ENCODE results near the gene KCNQ5.
"Not testable (repeated sequence)": the region's sequence is repeated elsewhere in the genome, so short reads cannot be mapped to it uniquely, and the experiment has no call there.

KCNQ5 gene

DNA sequence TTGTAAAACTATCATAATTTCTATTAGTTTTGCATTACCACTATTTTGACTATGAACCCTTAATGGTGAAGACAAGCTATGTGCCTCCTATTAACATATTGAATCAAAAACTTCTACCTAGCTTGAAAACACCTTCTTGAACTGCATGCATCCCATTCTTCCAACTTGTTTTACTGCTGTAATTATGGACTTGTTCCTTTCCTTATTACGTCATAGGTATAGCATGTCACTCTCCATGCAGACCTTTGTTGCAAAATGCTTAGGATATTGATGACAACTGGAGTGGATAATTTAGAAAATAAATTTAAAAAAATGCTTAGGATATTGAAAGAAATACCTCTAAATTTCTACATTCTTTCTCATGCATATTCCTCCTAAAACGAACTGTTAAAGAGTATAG is 219.3 kb downstream of the KCNQ5 start:
- DNase-seq = no peak

DNA sequence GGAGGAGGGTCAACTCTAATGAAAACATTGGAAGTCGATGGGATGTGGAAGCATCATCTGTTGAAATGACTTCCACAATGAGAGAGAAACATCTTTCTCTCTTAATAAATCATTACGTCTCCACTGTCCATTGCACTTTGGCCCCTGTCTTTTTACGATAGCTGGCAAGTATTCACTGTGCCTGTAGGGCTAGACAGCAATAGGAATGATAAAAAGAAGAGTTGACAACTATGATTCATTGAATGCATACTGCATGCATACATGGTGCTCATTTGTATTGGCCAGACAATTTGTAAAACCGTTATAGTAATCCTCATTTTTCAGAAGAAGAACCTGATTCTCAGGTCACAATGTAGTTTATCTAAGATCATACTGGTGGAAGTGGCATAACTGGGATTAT is 220.3 kb downstream of the KCNQ5 start:
- no peak for DNase-seq

DNA sequence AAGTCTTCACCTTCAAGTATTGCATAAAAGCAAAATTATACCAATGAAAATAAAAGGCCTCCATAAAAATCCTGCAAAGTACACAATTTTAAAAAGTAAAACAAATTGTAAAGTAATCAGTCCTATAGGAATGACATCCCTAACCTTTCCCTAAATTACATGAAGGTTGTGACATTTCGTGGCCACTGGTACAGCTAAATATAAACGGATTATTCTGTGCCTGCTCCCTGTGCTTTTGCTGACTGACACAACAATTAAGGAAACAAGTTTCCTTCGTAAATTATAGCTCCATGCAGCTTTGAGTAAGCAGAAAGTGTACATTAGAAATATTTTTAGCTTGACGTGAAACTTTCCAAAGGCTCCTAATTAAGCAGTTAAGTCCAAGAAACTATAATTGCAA is 222.8 kb downstream of the KCNQ5 start:
- no peak for DNase-seq

DNA sequence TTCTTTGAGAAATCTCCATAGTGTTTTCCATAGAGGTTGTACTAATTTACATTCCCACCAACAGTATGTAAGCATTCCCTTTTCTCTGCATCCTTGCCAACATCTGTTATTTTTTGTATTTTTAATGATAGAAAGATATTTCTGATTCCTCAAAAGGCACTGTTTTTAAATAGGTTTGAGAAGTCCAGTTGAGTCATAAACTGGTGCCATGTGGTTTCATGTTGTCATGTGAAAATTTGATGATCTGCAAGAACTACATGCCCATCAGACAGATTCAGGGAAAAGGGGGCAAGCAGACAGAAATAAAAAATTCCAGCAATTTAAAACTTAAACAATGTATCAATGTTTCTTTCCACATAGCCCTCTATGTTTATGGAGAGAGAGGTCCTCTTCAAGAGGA is 227.5 kb downstream of the KCNQ5 start:
- no peak for DNase-seq

DNA sequence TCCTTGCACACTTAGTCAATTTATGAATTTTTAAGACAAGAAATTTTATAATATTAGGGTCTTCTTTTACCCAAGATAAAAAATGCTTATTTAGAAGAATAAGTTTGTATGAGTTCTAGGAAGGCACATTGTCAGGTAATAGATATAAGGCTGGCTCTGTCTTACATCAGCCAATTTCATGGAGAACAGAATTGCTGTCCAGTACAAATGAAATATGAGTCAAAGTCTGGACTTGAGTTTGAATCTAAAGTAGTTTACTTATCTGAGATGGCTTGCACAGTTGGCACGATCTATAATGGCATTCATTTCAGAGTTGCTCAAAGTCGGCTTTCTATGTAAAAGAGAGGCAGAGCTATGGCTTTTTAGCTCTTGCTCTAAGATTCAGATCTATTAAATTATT is 228.2 kb downstream of the KCNQ5 start:
- DNase-seq = no peak

DNA sequence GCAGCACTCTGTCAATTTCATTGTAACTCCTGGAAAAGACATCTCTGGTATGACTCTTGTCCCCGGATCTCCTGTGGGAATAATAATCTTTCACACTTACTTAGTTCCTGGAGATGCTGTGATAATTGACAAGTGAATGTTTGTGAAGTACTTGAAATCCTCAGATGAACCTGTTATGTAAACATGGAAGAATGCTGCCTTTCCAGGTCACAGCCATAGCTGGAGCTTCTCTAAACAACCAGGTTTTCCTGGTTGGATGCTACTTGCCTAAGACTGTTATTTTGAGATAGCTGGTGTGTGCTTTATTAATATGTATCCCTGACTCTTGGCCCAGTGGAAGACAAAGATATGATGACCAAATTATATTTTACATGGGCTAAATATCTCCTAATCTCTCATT is 228.6 kb downstream of the KCNQ5 start:
- DNase-seq = no peak

DNA sequence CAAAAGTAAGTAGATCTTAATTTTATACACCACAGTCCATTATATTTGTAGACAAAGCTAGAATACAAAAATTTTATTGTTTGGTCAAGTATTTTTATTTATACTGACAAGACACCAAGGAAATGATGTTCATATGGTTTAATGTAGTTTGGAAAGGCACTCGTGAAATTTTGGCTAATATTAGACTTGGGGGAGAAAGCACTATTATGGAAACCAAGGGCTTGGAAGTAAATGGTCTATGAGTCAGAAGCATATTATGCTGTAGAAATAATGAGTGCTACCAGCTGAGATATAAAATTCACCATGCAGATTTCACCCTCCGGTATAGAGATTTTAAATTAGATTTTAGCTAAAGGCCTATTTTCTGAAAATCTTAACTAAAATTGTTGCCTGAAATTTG is 233.6 kb downstream of the KCNQ5 start:
- no peak for DNase-seq

DNA sequence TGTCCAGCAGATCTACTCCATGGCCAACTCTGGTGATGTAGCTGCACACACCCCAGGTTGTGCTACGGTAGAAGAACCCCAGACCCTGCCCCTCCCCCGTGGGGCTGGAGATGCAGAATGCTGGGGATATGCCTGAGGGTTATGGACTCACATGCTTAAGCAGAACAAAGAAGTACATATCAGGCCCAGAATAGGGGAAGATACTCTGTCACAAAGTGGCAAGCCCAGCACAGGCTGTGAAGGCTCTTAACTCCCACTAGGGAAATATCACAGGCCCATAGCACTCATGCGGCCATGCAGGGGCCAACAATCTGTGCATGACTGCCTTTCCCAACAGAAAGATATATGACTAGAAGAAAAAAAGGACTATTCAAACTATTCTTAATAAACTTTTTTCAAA is 234.9 kb downstream of the KCNQ5 start:
- no peak for DNase-seq

DNA sequence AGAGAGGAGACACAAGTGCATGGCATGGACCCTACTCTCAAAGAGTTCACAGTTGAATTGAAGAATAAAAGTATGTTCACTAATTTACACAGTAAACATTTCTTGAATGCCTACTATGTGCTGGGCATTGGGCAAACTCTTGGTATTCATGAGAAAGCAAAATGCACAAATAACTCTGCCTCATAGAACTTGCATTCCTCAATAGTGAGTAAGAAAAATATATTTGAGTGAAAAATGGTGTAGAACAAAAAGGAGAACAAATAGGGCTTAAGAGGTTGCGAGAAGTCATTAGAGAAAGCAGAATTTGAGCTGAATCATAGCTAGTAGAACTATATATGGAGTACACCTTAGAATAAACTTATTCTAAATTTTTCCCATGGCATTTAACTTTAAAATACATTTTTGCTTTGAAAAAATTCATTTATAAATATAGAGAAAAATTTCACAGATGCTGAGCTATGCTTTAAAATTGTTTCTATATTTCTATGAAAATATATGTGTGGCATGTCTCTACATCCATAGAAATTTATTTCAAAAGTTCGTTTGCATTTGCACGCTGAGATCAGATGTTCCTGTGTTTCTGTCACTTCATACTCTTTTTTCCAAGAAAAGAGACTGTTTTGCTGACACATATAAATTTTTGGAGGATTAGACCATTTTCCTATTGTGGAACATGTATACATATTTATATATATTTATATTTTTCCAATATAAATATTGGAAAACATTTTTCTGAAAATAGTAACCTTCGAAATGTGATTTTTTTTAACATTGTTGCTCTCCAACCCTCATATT is 236.1 kb downstream of the KCNQ5 start:
- DNase-seq = no peak

DNA sequence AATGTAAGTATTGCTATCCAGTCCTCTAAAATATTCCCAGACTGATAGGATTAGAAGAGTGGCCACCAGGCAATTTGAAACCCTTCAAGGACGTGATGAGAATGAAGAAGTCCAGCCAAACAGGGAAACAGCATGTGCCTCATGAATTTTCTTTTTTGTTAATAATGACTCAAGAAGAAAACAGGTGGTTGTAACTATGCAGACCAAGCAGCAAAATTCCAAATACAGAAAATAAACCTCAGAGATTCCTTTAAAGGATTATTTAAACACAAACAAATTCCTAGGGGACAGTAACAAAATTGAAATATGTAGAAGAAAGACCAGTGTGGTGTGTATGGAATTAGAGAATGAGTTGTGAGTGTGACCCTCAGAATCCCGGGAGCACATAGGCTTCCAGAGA is 239.2 kb downstream of the KCNQ5 start:
- DNase-seq = no peak

DNA sequence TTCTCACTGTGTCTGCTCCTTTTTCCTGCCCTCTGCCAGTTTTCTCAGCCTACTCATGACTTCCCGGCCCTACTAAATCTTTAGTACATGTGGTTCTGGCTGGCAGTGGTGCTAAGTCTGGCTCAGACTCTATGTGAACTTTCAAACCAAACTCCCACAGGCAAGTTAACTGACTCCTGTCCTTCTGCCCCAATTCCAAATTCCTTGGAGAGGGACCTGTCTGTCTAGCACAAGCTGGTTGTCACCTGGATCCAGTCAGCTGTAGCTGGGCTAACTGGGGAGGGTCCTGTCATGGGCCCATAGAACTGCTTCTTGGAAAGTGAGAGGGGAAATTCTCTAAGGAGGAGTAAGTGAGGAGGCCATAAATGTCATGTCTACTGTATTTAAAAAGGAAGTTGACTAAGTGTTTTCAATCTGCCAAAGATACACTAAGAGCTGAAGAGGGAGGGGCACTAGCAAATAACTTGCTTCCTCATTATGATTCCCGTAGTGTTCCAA is 240.1 kb downstream of the KCNQ5 start:
- peak in 2 of 51 donors; percentile 0 to 3 for DNase-seq

DNA sequence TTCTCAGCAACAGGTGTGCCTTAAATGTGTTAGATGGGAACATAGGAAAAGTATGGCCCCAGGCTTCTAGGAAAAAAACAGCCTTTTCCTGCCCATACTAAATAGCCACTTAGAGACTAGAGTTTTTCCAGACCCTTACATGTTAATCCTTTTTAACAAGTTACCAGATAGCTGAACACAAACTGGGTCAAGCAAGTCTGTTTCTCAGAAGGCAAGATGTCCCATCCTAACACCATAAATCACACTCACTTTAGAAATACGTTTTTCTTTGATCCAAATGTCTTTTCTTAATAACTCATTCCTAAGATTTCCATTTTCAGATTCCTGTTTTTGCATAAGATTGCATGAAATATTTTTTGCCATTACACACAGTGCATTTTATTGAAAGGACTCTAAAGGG is 241.3 kb downstream of the KCNQ5 start:
- DNase-seq = no peak

DNA sequence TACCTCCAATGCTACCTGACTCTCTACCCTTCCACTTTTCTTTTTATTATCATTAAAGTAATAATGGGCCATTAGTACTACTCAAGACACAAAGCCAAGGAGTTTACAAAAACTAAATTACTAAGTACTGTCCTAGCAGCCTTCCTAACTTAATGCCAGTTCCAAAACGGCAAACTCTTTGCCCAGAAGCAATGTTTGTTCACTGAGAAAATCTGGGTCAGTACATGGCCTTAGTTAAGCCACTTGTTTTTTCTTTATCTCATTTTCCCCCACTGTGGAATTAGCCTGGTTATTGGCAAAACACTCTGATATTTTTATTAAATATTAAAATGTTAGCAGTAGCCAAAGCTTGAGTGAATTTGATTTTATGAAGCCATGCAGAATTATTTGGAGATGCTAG is 242.4 kb downstream of the KCNQ5 start:
- DNase-seq = no peak

DNA sequence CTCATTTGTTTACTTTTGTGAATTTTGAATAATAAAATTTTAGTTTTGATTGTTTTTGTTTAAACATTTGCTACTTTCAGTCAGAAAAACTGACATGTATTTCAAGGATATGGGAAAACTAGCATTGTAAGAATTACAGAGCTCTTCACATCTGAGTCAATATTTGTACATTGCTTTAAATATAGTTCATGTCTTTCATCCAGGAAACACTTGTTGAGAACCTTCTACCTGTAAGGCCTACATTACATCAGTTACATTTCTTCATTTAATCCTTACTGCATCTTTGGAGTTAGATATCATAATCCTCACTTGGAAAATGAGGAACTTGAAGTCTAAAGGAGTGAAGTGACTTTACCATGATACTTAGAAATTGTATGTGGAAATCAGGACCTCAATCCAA is 242.9 kb downstream of the KCNQ5 start:
- DNase-seq = no peak

DNA sequence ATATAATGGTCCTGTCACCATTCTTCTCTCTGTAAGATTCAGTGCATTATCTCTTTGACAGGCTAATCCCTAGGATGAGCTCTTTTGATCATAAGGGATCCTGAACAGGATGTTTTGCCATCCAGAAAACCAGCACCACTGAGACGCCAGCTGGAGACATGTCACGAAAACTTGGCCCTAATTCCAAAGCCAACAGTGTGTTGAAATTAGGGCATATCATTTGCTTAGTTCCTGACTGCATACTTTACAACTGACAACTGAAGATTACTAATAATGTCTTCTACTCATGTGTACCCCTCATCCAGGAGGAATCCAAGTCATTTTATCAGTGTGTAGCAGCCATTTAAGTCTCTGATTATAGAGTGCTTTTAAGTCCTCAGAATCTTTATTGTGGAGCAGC is 243.6 kb downstream of the KCNQ5 start:
- DNase-seq = no peak

DNA sequence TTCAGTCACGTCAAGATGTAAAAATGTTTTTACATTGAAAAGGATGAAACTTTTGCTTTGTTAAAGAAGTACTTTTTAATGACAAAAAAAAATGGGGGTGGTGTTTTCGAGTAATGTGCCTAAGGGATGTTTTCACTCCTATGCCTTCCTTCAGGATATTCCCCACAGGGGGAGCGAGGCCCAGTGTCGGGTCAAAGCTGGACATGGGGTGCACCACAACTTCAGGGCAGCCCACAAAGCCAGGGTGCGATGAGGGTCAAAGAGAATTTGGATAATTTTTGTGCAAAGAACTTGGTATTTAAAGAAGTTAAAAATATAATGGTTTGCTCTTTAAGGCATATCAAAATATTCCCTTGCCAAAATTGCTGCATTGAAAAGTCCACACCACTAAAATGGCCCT is 247.8 kb downstream of the KCNQ5 start:
- DNase-seq = no peak

DNA sequence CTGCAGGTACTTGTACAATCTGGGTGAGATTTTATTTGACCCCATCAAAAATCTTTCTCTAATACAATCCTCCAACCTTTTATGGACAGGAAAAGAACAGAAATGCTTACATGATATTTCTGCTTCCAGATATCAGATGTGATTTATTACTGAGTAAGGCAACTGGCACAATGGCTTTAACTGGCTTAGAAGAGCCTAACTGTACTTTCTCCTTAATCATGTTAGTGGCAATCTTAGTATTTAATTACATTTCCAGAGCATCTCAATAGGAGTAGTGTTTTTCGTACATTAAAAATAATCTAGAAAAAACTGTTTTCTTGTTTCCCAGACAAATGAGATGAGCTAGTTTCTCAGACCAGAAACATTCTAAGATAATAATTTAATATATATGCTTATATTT is 251.6 kb downstream of the KCNQ5 start:
- DNase-seq = no peak

DNA sequence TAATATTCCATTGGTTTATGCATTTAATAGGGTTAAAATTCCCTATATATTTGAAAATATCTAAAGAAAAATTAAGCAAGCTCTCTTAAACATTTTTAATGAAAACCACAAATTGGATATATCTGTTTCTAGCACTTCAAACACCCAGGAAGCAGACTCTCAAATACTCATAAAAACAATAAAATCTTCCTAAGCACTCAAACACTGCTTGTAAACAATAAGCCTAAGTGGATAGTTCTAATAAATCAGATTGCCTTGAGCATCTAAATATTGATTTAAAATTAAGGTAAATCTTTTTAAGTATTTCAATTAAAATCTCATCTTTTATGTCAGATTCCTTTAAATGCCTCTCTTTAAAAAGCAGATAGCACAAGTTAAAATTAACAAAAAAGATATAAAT is 254.4 kb downstream of the KCNQ5 start:
- no peak for DNase-seq

DNA sequence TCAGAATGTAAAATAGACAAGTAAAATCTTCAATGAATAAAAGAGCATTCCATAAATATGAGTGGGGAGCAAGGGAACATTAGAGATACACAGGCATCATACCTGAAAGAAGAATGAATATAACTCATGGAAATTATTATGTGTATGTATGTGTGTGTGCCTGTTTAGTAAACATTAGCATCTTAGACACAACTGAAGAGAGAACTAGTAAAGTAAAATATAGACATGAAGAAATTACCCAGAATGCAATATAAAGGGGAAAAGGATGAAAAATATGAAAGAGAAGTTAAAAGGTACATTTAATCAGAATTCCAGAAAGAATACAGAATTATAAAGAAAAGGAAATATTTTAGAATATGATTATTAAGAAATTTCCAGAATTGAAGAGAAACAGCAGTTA is 264.3 kb downstream of the KCNQ5 start:
- no peak for DNase-seq

DNA sequence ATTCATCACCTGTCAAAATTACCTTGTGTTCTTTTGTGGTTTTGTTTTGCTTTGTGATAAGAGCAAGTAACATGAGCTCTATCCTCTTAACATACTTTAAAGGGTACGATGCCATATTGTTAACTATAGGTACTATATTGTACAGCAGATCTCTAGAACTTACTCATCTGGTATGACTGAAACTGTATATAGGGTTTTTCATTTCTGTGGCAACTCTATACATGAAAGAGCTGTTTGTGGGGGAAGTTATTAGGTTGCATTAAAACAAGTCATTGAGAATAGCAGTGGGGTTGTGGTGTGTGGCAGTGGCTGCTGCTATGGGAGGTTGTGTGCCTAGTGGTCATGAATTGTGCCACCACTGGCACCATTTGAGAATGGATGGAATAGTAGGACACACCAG is 268.4 kb downstream of the KCNQ5 start:
- no peak for DNase-seq

DNA sequence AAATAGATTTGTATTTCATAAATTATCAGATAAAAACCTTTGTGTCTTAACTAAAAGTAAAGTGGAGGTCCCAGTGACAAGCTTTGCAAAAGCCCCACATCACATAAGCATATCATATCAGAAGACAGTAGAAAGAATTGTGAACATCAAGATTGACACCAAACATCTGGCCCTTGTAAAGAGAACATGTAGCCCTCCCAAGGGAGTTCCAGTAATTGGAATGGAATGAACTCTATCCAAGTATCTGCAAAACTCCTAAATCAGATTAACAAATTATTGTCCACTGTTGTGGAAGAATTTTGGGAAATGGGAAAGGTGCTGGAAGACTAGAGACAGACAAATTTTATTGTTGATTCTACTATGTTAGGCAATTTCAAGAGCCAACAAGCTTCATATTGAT is 268.8 kb downstream of the KCNQ5 start:
- DNase-seq = no peak

DNA sequence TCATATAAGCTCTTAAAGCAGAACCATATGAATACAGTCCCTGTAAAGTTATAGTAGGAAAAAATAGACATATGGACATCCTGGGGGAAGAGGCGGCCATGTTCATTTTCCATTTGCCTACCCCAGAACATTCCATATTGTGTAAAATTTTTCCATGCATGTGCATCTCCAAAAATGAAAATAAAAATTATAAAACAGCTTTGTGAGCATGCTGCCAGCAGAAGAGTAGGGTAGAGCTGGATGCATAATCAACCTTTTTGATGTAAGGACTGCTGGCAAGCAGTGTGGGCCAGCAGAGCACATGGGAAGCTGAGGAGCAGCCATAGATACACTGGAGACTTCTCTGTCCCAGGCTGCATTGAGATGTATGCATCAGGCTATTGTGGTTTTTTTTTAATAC is 271.0 kb downstream of the KCNQ5 start:
- DNase-seq = no peak

DNA sequence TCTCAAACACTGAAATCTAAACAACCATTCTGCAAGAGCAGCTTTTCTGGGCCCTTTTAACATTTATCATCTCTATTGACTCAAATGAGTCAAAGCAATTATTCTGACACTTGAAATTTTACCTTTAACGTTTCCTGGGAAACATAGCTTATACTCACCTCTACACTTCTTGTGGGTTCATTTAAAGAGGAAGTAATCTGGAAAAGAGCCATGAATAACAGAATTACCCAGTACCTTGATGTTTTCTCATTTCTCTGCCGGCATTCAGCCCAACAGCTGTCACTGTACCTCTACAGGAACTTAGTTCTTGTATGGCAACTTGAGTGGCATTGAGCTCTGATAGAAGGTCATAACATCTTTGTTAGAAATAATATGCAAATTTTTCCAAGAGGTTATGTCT is 272.2 kb downstream of the KCNQ5 start:
- DNase-seq = no peak

DNA sequence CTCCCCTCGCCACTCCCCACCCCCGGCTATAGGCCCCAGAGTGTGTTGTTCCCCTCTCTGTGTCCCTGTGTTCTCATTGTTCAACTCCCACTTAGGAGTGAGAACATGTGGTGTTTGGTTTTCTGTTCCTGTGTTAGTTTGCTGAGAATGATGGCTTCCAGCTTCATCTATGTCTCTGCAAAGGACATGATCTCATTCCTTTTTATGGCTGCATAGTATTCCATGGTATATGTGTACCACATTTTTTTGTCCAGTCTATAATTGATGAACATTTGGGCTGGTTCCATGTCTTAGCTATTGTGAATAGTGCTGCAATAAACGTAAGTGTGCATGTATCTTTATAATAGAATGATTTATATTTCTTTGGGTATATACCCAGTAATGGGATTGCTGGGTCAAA is 276.4 kb downstream of the KCNQ5 start:
- DNase-seq = not testable (repeated sequence)

All from hypothalamus (tissue), 51 donors.